ENCODE results near the gene NKIRAS1.
"Not testable (repeated sequence)": the region's sequence is repeated elsewhere in the genome, so short reads cannot be mapped to it uniquely, and the experiment has no call there.

Gene NKIRAS1

GRCh38 chr3:23888617-23889228 lies 28.1 kb downstream of the NKIRAS1 start:
- CTCF ChIA-PET, result interaction anchor here (0.6 to 5.8 kb wide), 29 partner anchors 8 to 741 kb away, joined by 3 to 70 read pairs (median 4); no protein-coding TSS in a partner anchor
- no peak overlapping the region for H3K4me3 ChIP-seq (ENCODE audit: low read depth, low read length)
- TF ChIP-seq CTCF (IDR thresholded peaks at IDR 0.05; ENCODE audit: insufficient read depth, low read length, missing control alignments), result peak; percentile 53
- no peak for DNase-seq (ENCODE audit: low read depth, low spot score)
- POLR2A ChIA-PET, result interaction anchor here (0.6 to 1.2 kb wide), 2 partner anchors 28 to 30 kb away, joined by 3 to 8 read pairs; partner anchors contain the start of genes NKIRAS1 and RPL15

GRCh38 chr3:23886311-23886710 lies 30.5 kb downstream of the NKIRAS1 start:
- ChIA-PET CTCF (no interaction called here), POLR2A (interaction anchor here (0.6 kb wide), 1 partner anchor 30 kb away, joined by 3 read pairs; the partner anchor contains the start of genes NKIRAS1 and RPL15)
- no peak for DNase-seq (ENCODE audit: low read depth, low spot score)
- no peak for TF ChIP-seq CTCF (IDR thresholded peaks at IDR 0.05; ENCODE audit: insufficient read depth, low read length, missing control alignments)
- H3K4me3 ChIP-seq (ENCODE audit: low read depth, low read length), result no peak overlapping the region

- CTCF ChIA-PET, result interaction anchor here (1.1 to 1.4 kb wide), 2 partner anchors 9 to 11 kb away, joined by 3 read pairs; no protein-coding TSS in a partner anchor
- no peak overlapping the region for H3K4me3 ChIP-seq (ENCODE audit: low read depth, low read length)
- TF ChIP-seq CTCF (IDR thresholded peaks at IDR 0.05; ENCODE audit: insufficient read depth, low read length, missing control alignments), result no peak
- no peak for DNase-seq (ENCODE audit: low read depth, low spot score)
- POLR2A ChIA-PET, result no interaction called here
Observed at GRCh38 chr3:23885210-23885609, 31.6 kb downstream of the NKIRAS1 start.

- DNase-seq (ENCODE audit: low read depth, low spot score), result no peak
- TF ChIP-seq CTCF (IDR thresholded peaks at IDR 0.05; ENCODE audit: insufficient read depth, low read length, missing control alignments), result no peak
- ChIA-PET POLR2A (no interaction called here), CTCF (interaction anchor here (1.1 to 1.4 kb wide), 3 partner anchors 9 to 14 kb away, joined by 3 read pairs; no protein-coding TSS in a partner anchor)
- H3K4me3 ChIP-seq (ENCODE audit: low read depth, low read length), result no peak overlapping the region
Observed at GRCh38 chr3:23884481-23884880, 32.3 kb downstream of the NKIRAS1 start.

- no peak overlapping the region for H3K4me3 ChIP-seq (ENCODE audit: low read depth, low read length)
- ChIA-PET CTCF (interaction anchor here (0.9 kb wide), 1 partner anchor 22 kb away, joined by 3 read pairs; no protein-coding TSS in a partner anchor), POLR2A (no interaction called here)
- DNase-seq (ENCODE audit: low read depth, low spot score), result no peak
- TF ChIP-seq CTCF (IDR thresholded peaks at IDR 0.05; ENCODE audit: insufficient read depth, low read length, missing control alignments), result no peak
Observed at GRCh38 chr3:23882487-23882918, 34.3 kb downstream of the NKIRAS1 start.

GRCh38 chr3:23881993-23882392 lies 34.8 kb downstream of the NKIRAS1 start:
- H3K4me3 ChIP-seq (ENCODE audit: low read depth, low read length); POLR2A ChIA-PET; DNase-seq (ENCODE audit: low read depth, low spot score): not testable (repeated sequence)
- CTCF ChIA-PET, result interaction anchor here (0.9 kb wide), 1 partner anchor 22 kb away, joined by 3 read pairs; no protein-coding TSS in a partner anchor
